Measurements from ENCODE around the gene OR6B2.

Gene OR6B2

DNA sequence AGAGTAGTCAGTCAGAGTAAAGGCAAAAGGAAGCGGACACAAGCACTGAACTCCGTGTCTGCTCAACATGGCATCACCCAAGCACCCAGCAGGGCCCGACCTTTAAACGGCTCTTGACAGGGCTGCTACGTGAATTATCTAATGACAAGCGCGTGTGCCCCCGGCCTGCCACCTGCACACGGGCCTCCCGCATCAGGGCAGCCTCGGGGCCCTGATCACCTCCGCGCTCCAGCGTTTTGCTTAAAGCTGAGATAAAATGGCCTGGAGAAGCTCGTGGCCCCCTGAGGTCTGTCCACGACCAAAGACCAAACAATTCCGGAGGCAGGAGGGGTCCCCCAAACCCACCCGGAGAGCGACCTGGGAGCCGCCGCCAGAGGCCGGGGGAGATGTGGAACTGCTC is 5.5 kb downstream of the OR6B2 start:
- DNase-seq (ENCODE audit: low read depth, low spot score) = no peak
- TF ChIP-seq, protein P1, sequence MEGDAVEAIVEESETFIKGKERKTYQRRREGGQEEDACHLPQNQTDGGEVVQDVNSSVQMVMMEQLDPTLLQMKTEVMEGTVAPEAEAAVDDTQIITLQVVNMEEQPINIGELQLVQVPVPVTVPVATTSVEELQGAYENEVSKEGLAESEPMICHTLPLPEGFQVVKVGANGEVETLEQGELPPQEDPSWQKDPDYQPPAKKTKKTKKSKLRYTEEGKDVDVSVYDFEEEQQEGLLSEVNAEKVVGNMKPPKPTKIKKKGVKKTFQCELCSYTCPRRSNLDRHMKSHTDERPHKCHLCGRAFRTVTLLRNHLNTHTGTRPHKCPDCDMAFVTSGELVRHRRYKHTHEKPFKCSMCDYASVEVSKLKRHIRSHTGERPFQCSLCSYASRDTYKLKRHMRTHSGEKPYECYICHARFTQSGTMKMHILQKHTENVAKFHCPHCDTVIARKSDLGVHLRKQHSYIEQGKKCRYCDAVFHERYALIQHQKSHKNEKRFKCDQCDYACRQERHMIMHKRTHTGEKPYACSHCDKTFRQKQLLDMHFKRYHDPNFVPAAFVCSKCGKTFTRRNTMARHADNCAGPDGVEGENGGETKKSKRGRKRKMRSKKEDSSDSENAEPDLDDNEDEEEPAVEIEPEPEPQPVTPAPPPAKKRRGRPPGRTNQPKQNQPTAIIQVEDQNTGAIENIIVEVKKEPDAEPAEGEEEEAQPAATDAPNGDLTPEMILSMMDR (IDR thresholded peaks at IDR 0.05; ENCODE audit: insufficient read depth, low read length, missing control alignments) = no peak
- ChIA-PET POLR2A (interaction anchor here (0.7 kb wide), 1 partner anchor 387 kb away, joined by 3 read pairs; no protein-coding TSS in a partner anchor), CTCF (interaction anchor here (1.0 to 5.7 kb wide), 6 partner anchors 9 to 119 kb away, joined by 3 to 42 read pairs (median 4); partner anchors contain the start of gene COPS9)
- peak overlapping the region; percentile 93 for H3K4me3 ChIP-seq (ENCODE audit: low read depth, low read length)

DNA sequence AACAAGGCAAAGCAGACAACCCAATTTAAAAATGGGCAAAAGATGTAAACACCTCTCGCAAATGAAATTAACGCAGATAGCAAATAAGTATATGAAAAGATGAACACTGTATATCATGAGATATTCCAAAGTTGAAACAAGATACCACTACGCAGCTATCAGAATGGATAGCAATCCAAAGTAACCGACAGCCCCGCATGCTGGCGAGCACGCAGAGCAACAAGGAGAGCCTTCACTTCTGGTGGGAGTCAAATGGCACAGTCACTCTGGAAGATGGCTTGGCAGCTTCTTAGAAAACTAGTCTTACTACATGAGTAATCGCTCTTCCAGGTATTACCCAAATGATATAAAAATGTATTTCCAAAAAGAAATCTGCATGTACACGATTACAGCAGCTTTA is 6.4 kb downstream of the OR6B2 start:
- ChIA-PET POLR2A (no interaction called here), CTCF (interaction anchor here (1.6 to 5.7 kb wide), 2 partner anchors 11 to 32 kb away, joined by 5 to 42 read pairs; no protein-coding TSS in a partner anchor)
- no peak for DNase-seq (ENCODE audit: low read depth, low spot score)
- H3K4me3 ChIP-seq (ENCODE audit: low read depth, low read length) = 0 out of 2 replicates have a peak overlapping the region, but pooled peaks have one; percentile 19
- TF ChIP-seq, protein P1 (IDR thresholded peaks at IDR 0.05; ENCODE audit: insufficient read depth, low read length, missing control alignments) = no peak

DNA sequence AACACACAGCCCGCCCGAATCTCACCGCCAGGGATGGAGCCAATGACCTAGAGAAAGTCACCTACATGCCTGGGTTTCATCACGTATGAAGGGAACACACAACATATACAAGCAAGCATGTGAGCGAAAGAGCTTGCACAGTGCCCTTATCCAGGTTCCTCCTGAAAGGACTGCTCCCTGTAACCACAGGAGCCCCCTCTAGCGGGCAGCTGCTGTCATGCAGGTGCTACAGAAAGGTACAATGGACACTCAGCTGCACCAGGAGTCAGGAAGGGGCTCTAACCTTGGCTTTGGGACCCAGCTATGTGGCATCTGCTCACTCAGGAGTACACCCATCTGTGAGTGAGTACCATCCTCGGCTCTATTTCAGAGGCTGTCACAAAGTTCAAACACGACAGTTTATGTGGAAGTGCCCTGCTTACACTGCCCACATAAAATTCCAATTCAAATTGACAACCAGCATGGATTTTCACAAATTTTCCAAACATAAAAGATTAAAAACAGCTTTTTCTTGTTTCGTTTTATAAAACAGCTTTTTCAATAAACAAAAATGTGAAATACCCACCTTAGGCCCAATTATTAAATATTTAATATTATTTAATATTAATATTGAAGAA is 8.6 kb downstream of the OR6B2 start:
- ChIA-PET POLR2A (no interaction called here), CTCF (interaction anchor here (0.7 to 5.7 kb wide), 18 partner anchors 9 to 122 kb away, joined by 3 to 42 read pairs (median 4); no protein-coding TSS in a partner anchor)
- TF ChIP-seq, protein P1 (IDR thresholded peaks at IDR 0.05; ENCODE audit: insufficient read depth, low read length, missing control alignments) = peak; percentile 88
- H3K4me3 ChIP-seq (ENCODE audit: low read depth, low read length) = no peak overlapping the region
- no peak for DNase-seq (ENCODE audit: low read depth, low spot score)

DNA sequence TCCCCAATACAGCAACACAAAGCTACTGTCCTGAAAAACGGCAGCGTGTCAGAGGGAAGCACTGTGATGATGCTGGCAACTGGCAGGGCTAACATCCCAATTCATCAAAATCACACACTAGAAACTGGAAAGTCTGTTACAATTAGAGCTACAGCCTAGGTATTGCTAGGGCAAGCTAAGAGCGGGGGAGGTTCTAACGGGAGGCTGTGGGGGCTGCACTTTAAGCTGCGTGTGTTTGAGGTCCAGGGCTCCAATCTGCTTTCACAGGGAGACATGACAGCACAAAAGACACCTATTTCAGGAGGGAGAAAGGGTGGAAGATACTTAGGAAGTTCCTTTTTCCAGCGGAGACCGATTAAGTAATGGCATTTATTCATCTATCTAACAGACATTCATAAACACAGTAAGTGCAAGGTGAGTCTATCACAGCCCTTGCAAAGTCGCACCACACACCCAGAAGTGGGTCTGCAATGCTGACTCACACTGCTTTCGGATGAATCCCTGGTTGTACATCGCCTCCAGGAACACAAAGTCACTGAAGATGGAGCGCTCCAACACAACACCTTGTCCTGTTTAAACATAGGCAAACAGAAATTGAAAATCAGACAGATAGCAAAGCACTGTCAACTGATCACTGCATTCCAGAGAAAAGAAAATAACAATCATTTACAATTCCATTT is 12.0 kb downstream of the OR6B2 start:
- DNase-seq (ENCODE audit: low read depth, low spot score) = no peak
- POLR2A ChIA-PET = no interaction called here
- H3K4me3 ChIP-seq (ENCODE audit: low read depth, low read length) = no peak overlapping the region
- TF ChIP-seq, protein P1 (IDR thresholded peaks at IDR 0.05; ENCODE audit: insufficient read depth, low read length, missing control alignments) = no peak
- CTCF ChIA-PET = interaction anchor here (1.0 to 3.9 kb wide), 3 partner anchors 10 to 126 kb away, joined by 3 to 40 read pairs (median 4); no protein-coding TSS in a partner anchor

DNA sequence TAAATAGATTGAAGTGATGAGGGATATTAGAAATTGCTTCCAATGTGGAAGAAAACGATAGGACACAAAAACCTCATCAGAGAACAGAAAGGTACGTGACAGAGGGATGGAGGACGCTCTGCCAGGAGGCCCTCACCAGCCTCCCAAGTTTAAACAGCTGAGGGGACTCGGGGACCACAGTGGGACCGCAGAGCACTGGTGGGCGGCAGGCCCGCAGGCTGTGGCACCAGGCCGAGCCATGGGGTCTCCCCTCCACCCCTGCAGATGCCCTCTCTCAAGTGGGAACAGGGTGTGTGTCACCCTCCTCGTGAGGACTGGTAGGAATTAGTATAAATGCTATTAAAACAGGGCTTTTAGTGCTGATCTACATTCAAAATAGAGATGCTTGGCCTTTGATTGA is 15.9 kb downstream of the OR6B2 start:
- ChIA-PET POLR2A (no interaction called here), CTCF (interaction anchor here (1.3 to 2.8 kb wide), 2 partner anchors 9 to 24 kb away, joined by 3 to 42 read pairs; partner anchors contain the start of gene NDUFA10)
- H3K4me3 ChIP-seq (ENCODE audit: low read depth, low read length) = no peak overlapping the region
- no peak for DNase-seq (ENCODE audit: low read depth, low spot score)
- TF ChIP-seq, protein P1 (IDR thresholded peaks at IDR 0.05; ENCODE audit: insufficient read depth, low read length, missing control alignments) = no peak

DNA sequence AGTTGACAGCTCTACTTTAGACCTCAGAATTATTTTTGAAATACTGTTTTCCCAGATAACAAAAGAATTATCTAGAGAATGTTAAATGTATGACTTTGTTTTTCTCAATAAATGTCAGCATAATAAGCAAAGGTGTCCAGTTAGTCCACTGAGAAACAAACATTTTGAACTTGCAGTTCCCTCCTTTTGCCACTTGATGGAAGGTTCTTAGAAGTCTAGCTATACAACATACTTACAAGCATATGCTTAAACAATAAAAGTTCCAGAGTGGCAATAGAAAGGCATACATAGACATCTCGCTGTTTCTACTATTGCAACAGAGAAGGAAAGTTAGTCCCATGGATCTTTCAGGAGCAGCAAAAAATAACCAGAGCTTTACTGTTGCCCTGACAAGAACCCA is 16.9 kb downstream of the OR6B2 start:
- H3K4me3 ChIP-seq (ENCODE audit: low read depth, low read length) = no peak overlapping the region
- ChIA-PET POLR2A (no interaction called here), CTCF (interaction anchor here (0.9 to 2.8 kb wide), 3 partner anchors 10 to 130 kb away, joined by 3 to 42 read pairs (median 10); partner anchors contain the start of gene NDUFA10)
- TF ChIP-seq, protein P1 (IDR thresholded peaks at IDR 0.05; ENCODE audit: insufficient read depth, low read length, missing control alignments) = peak; percentile 24
- no peak for DNase-seq (ENCODE audit: low read depth, low spot score)
